HUES48 (cell line): ENCODE data around the gene C16orf96.

ENCODE experiments used
- H3K27ac ChIP-seq: one replicate; pipeline ENCODE4 v1.7.0; 2013; ENCODE audit warnings: low read depth, low read length, inconsistent platforms
- H3K27me3 ChIP-seq: 2 replicates; pipeline ENCODE4 v1.6.1; 2013; ENCODE audit warnings: mild to moderate bottlenecking, low read length; ENCODE audit not compliant: control insufficient read depth, insufficient read depth
- H3K36me3 ChIP-seq: 2 replicates; pipeline ENCODE4 v1.6.1; 2013; ENCODE audit warnings: low read length; ENCODE audit not compliant: control insufficient read depth, insufficient read depth
- H3K4me1 ChIP-seq: 2 replicates; pipeline ENCODE4 v1.6.1; 2013; ENCODE audit warnings: mild to moderate bottlenecking, low read length; ENCODE audit not compliant: control insufficient read depth, insufficient read depth
- H3K4me3 ChIP-seq: 2 replicates; pipeline ENCODE4 v1.5.1; 2013; ENCODE audit warnings: mild to moderate bottlenecking, low read depth, low read length
- H3K9ac ChIP-seq: 2 replicates; pipeline ENCODE4 v1.6.1; 2013; ENCODE audit warnings: mild to moderate bottlenecking, low read depth, low read length, moderate library complexity
- H3K9me3 ChIP-seq: 2 replicates; pipeline ENCODE4 v1.6.1; 2013; ENCODE audit warnings: low read length; ENCODE audit not compliant: control insufficient read depth, insufficient read depth

The C16orf96 gene

GRCh38 chr16:4602331-4602730, 46.2 kb downstream of the C16orf96 start:
- H3K9me3 ChIP-seq: no peaks in the 10 kb centered on the region
- H3K9ac ChIP-seq: no peak overlapping the region
- no peak overlapping the region for H3K27ac ChIP-seq
- H3K27me3 ChIP-seq: no peaks in the 10 kb centered on the region
- peaks cover 1% of the 10 kb centered on the region; the same call in 1 of the 2 replicates for H3K36me3 ChIP-seq
- peaks cover 3% of the 10 kb centered on the region; the same call in 1 of the 2 replicates for H3K4me1 ChIP-seq
- no peak overlapping the region for H3K4me3 ChIP-seq

- H3K27ac ChIP-seq: no peak overlapping the region
- no peaks in the 10 kb centered on the region for H3K27me3 ChIP-seq
- no peak overlapping the region for H3K4me3 ChIP-seq
- H3K9me3 ChIP-seq: no peaks in the 10 kb centered on the region
- H3K4me1 ChIP-seq: peaks cover 3% of the 10 kb centered on the region; the same call in 1 of the 2 replicates
- peaks cover 15% of the 10 kb centered on the region for H3K36me3 ChIP-seq
- no peak overlapping the region for H3K9ac ChIP-seq
Observed at GRCh38 chr16:4603624-4604170, 47.6 kb downstream of the C16orf96 start.

- Histone ChIP-seq H3K9me3 (no peaks in the 10 kb centered on the region), H3K27me3 (no peaks in the 10 kb centered on the region), H3K36me3 (peaks cover 16% of the 10 kb centered on the region), H3K27ac (no peak overlapping the region), H3K4me1 (peaks cover 3% of the 10 kb centered on the region; the same call in 1 of the 2 replicates), H3K9ac (no peak overlapping the region), H3K4me3 (no peak overlapping the region)
Observed at GRCh38 chr16:4604401-4604800, 48.3 kb downstream of the C16orf96 start.

DNA sequence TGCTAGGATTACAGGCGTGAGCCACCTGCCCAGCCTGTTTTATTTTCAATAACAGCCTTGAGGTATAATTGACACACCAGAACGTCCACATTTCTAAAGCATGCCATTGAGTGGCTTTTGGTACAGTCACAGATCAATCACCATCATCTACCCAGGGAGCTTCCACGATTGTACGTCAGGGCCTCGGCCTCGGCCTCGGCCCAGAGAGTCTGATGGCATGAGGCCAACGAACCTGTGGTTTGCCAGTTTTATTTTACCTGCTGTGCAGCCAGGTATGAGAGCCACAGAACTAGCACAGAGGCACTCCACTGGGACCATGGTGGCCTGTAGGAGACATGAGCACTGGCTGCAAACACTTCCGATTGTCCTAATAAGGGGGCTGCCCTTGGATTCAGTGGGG, 50.2 kb downstream of the C16orf96 start:
- Histone ChIP-seq H3K36me3 (peaks cover 22% of the 10 kb centered on the region), H3K9ac (no peak overlapping the region), H3K27ac (no peak overlapping the region), H3K4me1 (peaks cover 1% of the 10 kb centered on the region; the same call in 1 of the 2 replicates), H3K27me3 (no peaks in the 10 kb centered on the region), H3K9me3 (no peaks in the 10 kb centered on the region), H3K4me3 (no peak overlapping the region)

DNA sequence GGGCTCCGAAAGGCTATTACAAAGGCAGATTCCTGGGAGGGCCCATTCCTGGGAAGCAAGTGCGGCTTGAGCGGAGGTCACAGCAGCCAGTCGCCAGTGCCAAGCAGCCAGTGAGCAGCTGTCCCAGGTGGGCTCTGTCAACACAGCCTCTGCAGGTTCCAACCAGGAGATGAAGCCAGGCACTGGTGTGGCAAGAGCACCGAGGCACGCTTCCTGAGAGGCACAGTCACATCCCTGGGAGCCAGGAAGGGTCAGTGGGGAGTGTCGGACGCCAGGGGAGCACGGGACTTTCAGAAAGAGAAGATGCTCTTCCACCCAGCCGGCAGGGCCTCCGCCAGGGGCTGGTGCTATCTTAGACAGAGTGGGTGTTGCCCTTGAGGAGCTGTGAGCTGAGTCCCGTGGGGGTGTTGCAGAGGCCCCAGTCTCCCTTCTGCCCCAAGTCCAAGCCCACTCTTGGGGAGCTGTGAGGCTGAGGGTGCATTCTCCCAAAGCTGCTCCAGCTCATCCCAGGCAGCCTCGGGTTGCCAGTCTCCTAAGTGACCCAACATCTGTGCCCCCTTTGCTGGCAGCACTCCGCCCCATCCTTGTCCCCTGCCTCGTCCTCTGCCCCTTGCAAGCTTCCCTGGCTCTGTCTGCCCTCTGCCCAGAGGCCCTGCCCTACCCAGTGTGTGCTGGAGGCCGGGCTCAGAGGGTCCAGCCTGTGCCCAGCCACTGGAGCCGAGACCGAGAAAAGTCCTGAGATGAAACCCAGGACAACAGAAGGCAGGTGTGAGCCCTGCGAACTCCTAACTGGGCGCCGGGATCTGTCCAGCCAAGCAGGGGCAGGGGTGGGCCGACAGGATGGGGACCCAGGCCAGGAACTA, 51.9 kb downstream of the C16orf96 start:
- no peak overlapping the region for H3K4me3 ChIP-seq
- H3K9ac ChIP-seq: no peak overlapping the region
- H3K9me3 ChIP-seq: no peaks in the 10 kb centered on the region
- peaks cover 7% of the 10 kb centered on the region for H3K4me1 ChIP-seq
- H3K27me3 ChIP-seq: no peaks in the 10 kb centered on the region
- H3K36me3 ChIP-seq: peaks cover 22% of the 10 kb centered on the region
- no peak overlapping the region for H3K27ac ChIP-seq

DNA sequence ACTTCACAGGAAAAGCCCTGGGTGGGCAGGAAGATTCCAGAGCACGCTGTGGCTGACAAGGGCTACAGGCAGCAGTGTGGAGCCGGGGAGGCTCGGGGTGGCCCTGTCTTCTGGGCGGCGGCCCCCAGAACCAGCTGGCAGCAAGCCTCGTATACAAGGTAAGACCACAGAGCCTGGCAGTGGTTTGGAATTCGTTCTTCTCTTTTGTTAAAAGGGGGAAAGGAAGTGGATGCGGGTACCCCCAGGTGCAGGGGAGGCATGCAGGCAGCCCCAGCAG, 52.5 kb downstream of the C16orf96 start:
- H3K9ac ChIP-seq: no peak overlapping the region
- peaks cover 22% of the 10 kb centered on the region for H3K36me3 ChIP-seq
- no peak overlapping the region for H3K27ac ChIP-seq
- no peak overlapping the region for H3K4me3 ChIP-seq
- no peaks in the 10 kb centered on the region for H3K9me3 ChIP-seq
- H3K4me1 ChIP-seq: peaks cover 12% of the 10 kb centered on the region
- H3K27me3 ChIP-seq: no peaks in the 10 kb centered on the region

GRCh38 chr16:4609200-4610010, 53.3 kb downstream of the C16orf96 start:
- Histone ChIP-seq H3K4me3 (no peak overlapping the region), H3K4me1 (peaks cover 13% of the 10 kb centered on the region), H3K9me3 (no peaks in the 10 kb centered on the region), H3K27ac (no peak overlapping the region), H3K36me3 (peaks cover 22% of the 10 kb centered on the region), H3K9ac (no peak overlapping the region), H3K27me3 (no peaks in the 10 kb centered on the region)

DNA sequence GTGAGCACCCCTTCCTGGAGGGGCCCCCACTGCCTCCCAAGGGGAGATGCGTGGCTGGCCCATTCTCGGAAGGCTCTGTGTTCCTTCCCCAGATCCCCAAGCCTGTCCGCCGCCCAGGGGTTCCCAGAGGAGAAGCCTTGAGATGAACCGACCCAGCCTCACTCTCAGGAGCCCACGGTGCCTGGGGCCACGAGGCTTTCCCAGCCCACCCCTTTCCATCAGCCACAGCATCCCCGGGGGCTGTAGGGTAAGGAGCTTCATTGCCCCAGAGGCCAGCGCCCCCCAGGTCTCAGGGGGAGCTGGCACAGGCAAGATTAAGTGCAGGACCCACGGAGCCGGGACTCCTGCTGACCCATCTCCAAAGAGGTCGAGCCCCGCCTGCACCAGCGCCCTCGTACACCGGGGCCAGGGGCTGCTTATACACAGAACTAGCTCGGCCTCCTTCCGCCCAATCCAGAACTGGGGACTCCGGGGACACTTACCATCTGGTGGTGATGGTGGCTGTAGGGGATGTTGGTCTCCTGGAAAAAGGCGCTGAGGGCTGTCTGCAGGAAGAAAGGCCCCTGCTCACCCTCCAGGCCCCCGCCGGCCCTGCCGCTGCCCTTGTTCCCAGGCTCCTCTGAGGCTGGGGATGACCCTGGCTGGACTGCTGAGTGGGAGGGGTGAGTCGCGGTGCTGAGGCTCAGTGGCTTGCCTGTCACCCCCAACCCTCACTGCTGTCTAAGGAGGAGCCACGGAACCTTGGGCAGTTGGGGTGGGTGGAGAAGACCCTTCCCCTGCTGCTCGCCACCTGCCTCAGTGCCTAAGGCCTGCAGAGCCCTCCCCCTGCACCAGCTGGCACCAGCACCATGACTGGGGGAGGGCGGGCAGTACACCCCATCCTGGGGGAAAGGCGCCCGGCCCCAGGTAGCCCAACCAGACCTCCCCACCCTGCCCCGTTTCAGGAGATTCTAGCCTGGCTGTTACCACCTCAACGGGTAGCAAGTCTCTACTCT, 54.2 kb downstream of the C16orf96 start:
- H3K27me3 ChIP-seq: no peaks in the 10 kb centered on the region
- H3K4me1 ChIP-seq: peaks cover 17% of the 10 kb centered on the region
- H3K9me3 ChIP-seq: no peaks in the 10 kb centered on the region
- H3K36me3 ChIP-seq: peaks cover 22% of the 10 kb centered on the region
- no peak overlapping the region for H3K27ac ChIP-seq
- H3K9ac ChIP-seq: no peak overlapping the region
- no peak overlapping the region for H3K4me3 ChIP-seq

- H3K4me3 ChIP-seq: no peak overlapping the region
- no peaks in the 10 kb centered on the region for H3K27me3 ChIP-seq
- H3K27ac ChIP-seq: no peak overlapping the region
- H3K9me3 ChIP-seq: no peaks in the 10 kb centered on the region
- H3K9ac ChIP-seq: no peak overlapping the region
- peaks cover 24% of the 10 kb centered on the region for H3K4me1 ChIP-seq
- peaks cover 22% of the 10 kb centered on the region for H3K36me3 ChIP-seq
Observed at GRCh38 chr16:4611337-4612021, 55.3 kb downstream of the C16orf96 start.

- H3K9ac ChIP-seq: no peak overlapping the region
Observed at GRCh38 chr16:4612474-4612931, 56.4 kb downstream of the C16orf96 start.

More at GRCh38 chr16:4612474-4612931, 56.4 kb downstream of the C16orf96 start:
- Histone ChIP-seq H3K36me3 (peaks cover 19% of the 10 kb centered on the region), H3K27ac (peak overlapping the region; percentile 96), H3K4me3 (peak overlapping the region; percentile 71), H3K4me1 (peaks cover 24% of the 10 kb centered on the region), H3K9me3 (no peaks in the 10 kb centered on the region), H3K27me3 (no peaks in the 10 kb centered on the region)
